Measurements from ENCODE around the gene DDX20.
"Not testable (repeated sequence)": the region's sequence is repeated elsewhere in the genome, so short reads cannot be mapped to it uniquely, and the experiment has no call there.

The DDX20 gene

GRCh38 chr1:111793923-111794322, 38.2 kb downstream of the DDX20 start:
- Histone ChIP-seq H3K27ac (replicated peaks; ENCODE audit: low read length) (no peak overlapping the region), H3K9me3 (replicated peaks in 1 of 2; ENCODE audit: control insufficient read depth in 2 of 2, insufficient read depth in 1 of 2, low read depth in 1 of 2, low read length in 2 of 2) (peaks cover 0 to 5% of the 10 kb centered on the region in 2 donors), H3K27me3 (ENCODE audit: control insufficient read depth in 3 of 3, insufficient read depth in 3 of 3, low read depth in 1 of 3, low read length in 3 of 3) (peaks cover 0 to 18% (median 0%) of the 10 kb centered on the region in 3 experiments), H4K8ac (ENCODE audit: low read depth, low read length) (no peak overlapping the region), H2BK120ac (ENCODE audit: low read depth, low read length) (no peak overlapping the region), H2BK15ac (ENCODE audit: low read length) (no peak overlapping the region), H3K23ac (ENCODE audit: low read depth, low read length, poor library complexity) (no peak overlapping the region), H3K4me2 (ENCODE audit: insufficient read depth, low read length, poor library complexity, severe bottlenecking) (no peak overlapping the region), H3K4ac (ENCODE audit: low read length) (no peak overlapping the region), H3K14ac (ENCODE audit: low read length) (no peak overlapping the region), H3K9ac (ENCODE audit: low read depth, low read length, poor library complexity) (no peak overlapping the region), H2BK5ac (ENCODE audit: low read length) (no peak overlapping the region), H3K18ac (ENCODE audit: low read length) (no peak overlapping the region), H2BK12ac (ENCODE audit: low read length) (no peak overlapping the region), H2AK5ac (ENCODE audit: low read depth, low read length) (no peak overlapping the region), H3K4me3 (ENCODE audit: low read length in 2 of 2) (no peak overlapping the region), H4K91ac (ENCODE audit: low read depth, low read length, poor library complexity) (no peak overlapping the region), H3K4me1 (ENCODE audit: control insufficient read depth in 2 of 2, insufficient read depth in 1 of 2, low read depth in 1 of 2, low read length in 2 of 2) (peaks cover 0 to 1% of the 10 kb centered on the region in 2 donors), H3K36me3 (replicated peaks in 1 of 2; ENCODE audit: control insufficient read depth in 2 of 2, insufficient read depth in 2 of 2, low read length in 2 of 2) (no peaks in the 10 kb centered on the region), H2AFZ (ENCODE audit: low read length) (no peak overlapping the region), H3K79me1 (ENCODE audit: low read depth, low read length) (no peaks in the 10 kb centered on the region)
- WGBS, 2 donors (ENCODE audit: extremely low coverage in 2 of 2, insufficient read length in 2 of 2, insufficient replicate concordance in 1 of 2), result no CpG with 5 or more reads among the region's 2 CpGs
- DNase-seq (ENCODE audit: low spot score), result no peak

GRCh38 chr1:111795401-111795800, 39.7 kb downstream of the DDX20 start:
- Histone ChIP-seq H4K91ac (ENCODE audit: low read depth, low read length, poor library complexity) (no peak overlapping the region), H3K9me3 (replicated peaks in 1 of 2; ENCODE audit: control insufficient read depth in 2 of 2, insufficient read depth in 1 of 2, low read depth in 1 of 2, low read length in 2 of 2) (peaks cover 3 to 8% of the 10 kb centered on the region in 2 donors), H3K4me2 (ENCODE audit: insufficient read depth, low read length, poor library complexity, severe bottlenecking) (no peak overlapping the region), H3K4ac (ENCODE audit: low read length) (no peak overlapping the region), H2BK5ac (ENCODE audit: low read length) (no peak overlapping the region), H4K8ac (ENCODE audit: low read depth, low read length) (no peak overlapping the region), H3K9ac (ENCODE audit: low read depth, low read length, poor library complexity) (no peak overlapping the region), H3K14ac (ENCODE audit: low read length) (no peak overlapping the region), H3K27me3 (ENCODE audit: control insufficient read depth in 3 of 3, insufficient read depth in 3 of 3, low read depth in 1 of 3, low read length in 3 of 3) (peaks cover 0 to 7% (median 0%) of the 10 kb centered on the region in 3 experiments), H2BK12ac (ENCODE audit: low read length) (no peak overlapping the region), H3K36me3 (replicated peaks in 1 of 2; ENCODE audit: control insufficient read depth in 2 of 2, insufficient read depth in 2 of 2, low read length in 2 of 2) (no peaks in the 10 kb centered on the region), H2AFZ (ENCODE audit: low read length) (no peak overlapping the region), H3K79me1 (ENCODE audit: low read depth, low read length) (no peaks in the 10 kb centered on the region), H3K27ac (replicated peaks; ENCODE audit: low read length) (no peak overlapping the region), H3K18ac (ENCODE audit: low read length) (no peak overlapping the region), H3K23ac (ENCODE audit: low read depth, low read length, poor library complexity) (no peak overlapping the region), H3K4me3 (ENCODE audit: low read length in 2 of 2) (no peak overlapping the region), H2BK120ac (ENCODE audit: low read depth, low read length) (no peak overlapping the region), H3K4me1 (ENCODE audit: control insufficient read depth in 2 of 2, insufficient read depth in 1 of 2, low read depth in 1 of 2, low read length in 2 of 2) (peaks cover 0 to 1% of the 10 kb centered on the region in 2 donors), H2BK15ac (ENCODE audit: low read length) (no peak overlapping the region), H2AK5ac (ENCODE audit: low read depth, low read length) (no peak overlapping the region)
- no CpG with 5 or more reads among the region's 6 CpGs for WGBS, 2 donors (ENCODE audit: extremely low coverage in 2 of 2, insufficient read length in 2 of 2, insufficient replicate concordance in 1 of 2)
- DNase-seq (ENCODE audit: low spot score), result no peak

DNA sequence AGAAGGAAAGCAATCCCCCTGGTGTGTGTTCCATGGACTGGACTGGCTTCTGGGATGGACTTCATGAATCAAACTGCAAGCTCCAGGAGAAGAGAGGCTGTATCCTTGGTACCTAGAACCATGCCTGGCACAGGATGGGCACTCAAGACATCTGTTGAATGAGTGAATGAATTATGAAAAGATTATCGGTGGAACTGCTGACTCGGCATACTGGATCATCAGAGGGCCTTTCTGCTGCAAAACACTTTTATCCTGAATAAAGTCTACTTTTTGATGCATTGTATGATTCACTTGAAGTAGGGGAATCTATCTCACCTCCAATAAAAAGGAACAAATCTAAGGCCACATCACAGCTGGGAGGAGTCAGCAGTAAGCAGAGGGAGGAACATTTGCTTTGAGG, 42.9 kb downstream of the DDX20 start:
- Histone ChIP-seq H3K23ac (ENCODE audit: low read depth, low read length, poor library complexity) (no peak overlapping the region), H2BK120ac (ENCODE audit: low read depth, low read length) (no peak overlapping the region), H3K14ac (ENCODE audit: low read length) (no peak overlapping the region), H3K27me3 (ENCODE audit: control insufficient read depth in 3 of 3, insufficient read depth in 3 of 3, low read depth in 1 of 3, low read length in 3 of 3) (peaks cover 0 to 21% (median 0%) of the 10 kb centered on the region in 3 experiments), H3K36me3 (replicated peaks in 1 of 2; ENCODE audit: control insufficient read depth in 2 of 2, insufficient read depth in 2 of 2, low read length in 2 of 2) (no peaks in the 10 kb centered on the region), H3K4me3 (ENCODE audit: low read length in 2 of 2) (no peak overlapping the region), H3K4ac (ENCODE audit: low read length) (no peak overlapping the region), H3K79me1 (ENCODE audit: low read depth, low read length) (no peaks in the 10 kb centered on the region), H2BK15ac (ENCODE audit: low read length) (no peak overlapping the region), H2AK5ac (ENCODE audit: low read depth, low read length) (no peak overlapping the region), H2BK12ac (ENCODE audit: low read length) (no peak overlapping the region), H3K9me3 (replicated peaks in 1 of 2; ENCODE audit: control insufficient read depth in 2 of 2, insufficient read depth in 1 of 2, low read depth in 1 of 2, low read length in 2 of 2) (peaks cover 3 to 8% of the 10 kb centered on the region in 2 donors), H4K91ac (ENCODE audit: low read depth, low read length, poor library complexity) (no peak overlapping the region), H2AFZ (ENCODE audit: low read length) (no peak overlapping the region), H4K8ac (ENCODE audit: low read depth, low read length) (no peak overlapping the region), H3K27ac (replicated peaks; ENCODE audit: low read length) (no peak overlapping the region), H3K9ac (ENCODE audit: low read depth, low read length, poor library complexity) (no peak overlapping the region), H3K4me1 (ENCODE audit: control insufficient read depth in 2 of 2, insufficient read depth in 1 of 2, low read depth in 1 of 2, low read length in 2 of 2) (no peaks in the 10 kb centered on the region), H2BK5ac (ENCODE audit: low read length) (no peak overlapping the region), H3K18ac (ENCODE audit: low read length) (no peak overlapping the region), H3K4me2 (ENCODE audit: insufficient read depth, low read length, poor library complexity, severe bottlenecking) (no peak overlapping the region)
- no CpG with 5 or more reads among the region's 2 CpGs for WGBS, 2 donors (ENCODE audit: extremely low coverage in 2 of 2, insufficient read length in 2 of 2, insufficient replicate concordance in 1 of 2)
- no peak for DNase-seq (ENCODE audit: low spot score)

GRCh38 chr1:111799722-111800121, 44.0 kb downstream of the DDX20 start:
- H3K4me2 ChIP-seq (ENCODE audit: insufficient read depth, low read length, poor library complexity, severe bottlenecking); H2BK120ac ChIP-seq (ENCODE audit: low read depth, low read length); H3K18ac ChIP-seq (ENCODE audit: low read length); H3K9me3 ChIP-seq (replicated peaks in 1 of 2; ENCODE audit: control insufficient read depth in 2 of 2, insufficient read depth in 1 of 2, low read depth in 1 of 2, low read length in 2 of 2); H2BK15ac ChIP-seq (ENCODE audit: low read length); H2BK5ac ChIP-seq (ENCODE audit: low read length); H2BK12ac ChIP-seq (ENCODE audit: low read length); H4K91ac ChIP-seq (ENCODE audit: low read depth, low read length, poor library complexity); H3K14ac ChIP-seq (ENCODE audit: low read length); H3K27ac ChIP-seq (replicated peaks; ENCODE audit: low read length); H3K4me3 ChIP-seq (ENCODE audit: low read length in 2 of 2); H3K9ac ChIP-seq (ENCODE audit: low read depth, low read length, poor library complexity); H3K4me1 ChIP-seq (ENCODE audit: control insufficient read depth in 2 of 2, insufficient read depth in 1 of 2, low read depth in 1 of 2, low read length in 2 of 2); H3K79me1 ChIP-seq (ENCODE audit: low read depth, low read length); H3K36me3 ChIP-seq (replicated peaks in 1 of 2; ENCODE audit: control insufficient read depth in 2 of 2, insufficient read depth in 2 of 2, low read length in 2 of 2); H2AK5ac ChIP-seq (ENCODE audit: low read depth, low read length); H3K4ac ChIP-seq (ENCODE audit: low read length); H4K8ac ChIP-seq (ENCODE audit: low read depth, low read length); DNase-seq (ENCODE audit: low spot score); H2AFZ ChIP-seq (ENCODE audit: low read length); H3K23ac ChIP-seq (ENCODE audit: low read depth, low read length, poor library complexity): not testable (repeated sequence)
- H3K27me3 ChIP-seq (ENCODE audit: control insufficient read depth in 3 of 3, insufficient read depth in 3 of 3, low read depth in 1 of 3, low read length in 3 of 3), result peaks cover 0 to 27% (median 0%) of the 10 kb centered on the region in 3 experiments
- no CpG with 5 or more reads among the region's 14 CpGs for WGBS, 2 donors (ENCODE audit: extremely low coverage in 2 of 2, insufficient read length in 2 of 2, insufficient replicate concordance in 1 of 2)

All from neuronal stem cell (in vitro differentiated cells).